ENCODE data around the gene ABCB11. TPM values are rescaled to one million over a fixed set of nuclear protein-coding genes. Genes with fewer than 3 reads are reported as not detected.
A peak's percentile ranks its signal among the peaks of the same experiment; 100 is the strongest.

ABCB11 gene
- total RNA-seq, 6 experiments from 2014 or later, result 21.3 to 128 (median 54.8) TPM

DNA sequence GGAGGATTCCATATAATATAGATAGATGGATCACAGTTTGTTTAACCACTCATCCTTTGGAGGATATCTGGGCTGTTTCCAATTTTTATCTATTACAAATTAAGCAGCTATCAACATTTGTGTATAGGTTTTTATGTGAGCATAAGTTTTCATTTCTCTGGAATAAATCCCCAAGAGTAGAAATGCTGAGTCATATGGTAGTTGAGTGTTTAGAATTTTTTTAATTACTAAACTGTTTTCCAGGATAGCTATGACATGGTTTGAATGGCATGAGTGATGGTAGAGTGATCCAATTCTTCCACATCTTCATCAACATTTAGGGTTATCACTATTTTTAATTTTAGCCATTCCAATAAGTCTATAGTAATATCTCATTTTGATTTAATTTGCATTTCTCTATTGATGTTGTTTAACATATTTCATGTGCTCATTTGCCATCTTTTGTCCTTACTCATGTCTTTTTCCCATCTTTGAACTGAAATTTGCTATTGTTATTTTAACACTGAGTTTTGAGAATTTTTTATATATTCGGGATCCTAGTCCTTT lies 31.4 kb downstream of the ABCB11 start:
- no peak overlapping the region for H3K4me3 ChIP-seq
- 100% methylated on average over 1 of the region's 1 CpG for WGBS (ENCODE audit: insufficient coverage, low coverage, low lambda C conversion rate, missing lambda C conversion rate)
- intact Hi-C loops (cut with DNase I), result no loop called here
- TF ChIP-seq, protein P1, sequence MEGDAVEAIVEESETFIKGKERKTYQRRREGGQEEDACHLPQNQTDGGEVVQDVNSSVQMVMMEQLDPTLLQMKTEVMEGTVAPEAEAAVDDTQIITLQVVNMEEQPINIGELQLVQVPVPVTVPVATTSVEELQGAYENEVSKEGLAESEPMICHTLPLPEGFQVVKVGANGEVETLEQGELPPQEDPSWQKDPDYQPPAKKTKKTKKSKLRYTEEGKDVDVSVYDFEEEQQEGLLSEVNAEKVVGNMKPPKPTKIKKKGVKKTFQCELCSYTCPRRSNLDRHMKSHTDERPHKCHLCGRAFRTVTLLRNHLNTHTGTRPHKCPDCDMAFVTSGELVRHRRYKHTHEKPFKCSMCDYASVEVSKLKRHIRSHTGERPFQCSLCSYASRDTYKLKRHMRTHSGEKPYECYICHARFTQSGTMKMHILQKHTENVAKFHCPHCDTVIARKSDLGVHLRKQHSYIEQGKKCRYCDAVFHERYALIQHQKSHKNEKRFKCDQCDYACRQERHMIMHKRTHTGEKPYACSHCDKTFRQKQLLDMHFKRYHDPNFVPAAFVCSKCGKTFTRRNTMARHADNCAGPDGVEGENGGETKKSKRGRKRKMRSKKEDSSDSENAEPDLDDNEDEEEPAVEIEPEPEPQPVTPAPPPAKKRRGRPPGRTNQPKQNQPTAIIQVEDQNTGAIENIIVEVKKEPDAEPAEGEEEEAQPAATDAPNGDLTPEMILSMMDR (IDR thresholded peaks at IDR 0.05), result no peak
- no peak for TF ChIP-seq POLR2A (IDR thresholded peaks at IDR 0.05)
- no peaks in the 10 kb centered on the region for H3K27me3 ChIP-seq
- no peaks in the 10 kb centered on the region for H3K9me3 ChIP-seq
- no peak for DNase-seq
- no peak overlapping the region for H3K27ac ChIP-seq
- peaks cover 0 to 17% (median 0%) of the 10 kb centered on the region in 4 donors for H3K4me1 ChIP-seq
- H3K36me3 ChIP-seq, result no peaks in the 10 kb centered on the region
- peak in 1 of 4 donors; percentile 36 for ATAC-seq

DNA sequence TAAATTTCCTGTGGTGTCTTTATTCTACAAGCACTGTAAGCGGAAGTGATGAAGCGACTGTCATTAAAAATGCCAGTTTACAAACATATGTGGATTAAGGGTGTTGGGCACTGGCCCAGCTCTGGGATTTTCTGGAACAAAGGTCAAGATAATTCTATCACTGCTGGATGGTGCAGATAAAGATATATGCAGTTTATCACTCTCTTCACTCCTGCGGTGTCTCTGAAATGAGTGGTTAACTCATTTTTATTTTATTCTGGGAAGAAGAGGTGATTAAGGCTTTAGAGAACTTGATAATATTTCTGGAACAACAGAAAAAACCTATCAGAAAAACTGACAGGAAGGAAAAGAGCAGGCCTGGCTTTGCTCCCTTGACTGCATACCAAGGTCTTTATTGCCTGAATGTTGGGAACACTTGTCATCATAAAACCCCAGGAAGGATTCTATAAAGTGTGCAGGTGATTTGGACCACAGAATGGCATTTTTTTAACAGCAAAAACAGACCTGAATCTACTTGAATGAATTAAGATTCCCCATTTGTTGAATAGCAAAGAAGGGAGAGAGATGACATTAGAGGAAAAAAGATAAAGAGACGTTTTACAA lies 32.4 kb downstream of the ABCB11 start:
- no peak overlapping the region for H3K4me3 ChIP-seq
- H3K27me3 ChIP-seq, result no peaks in the 10 kb centered on the region
- 69% methylated on average over 4 of the region's 4 CpGs for WGBS (ENCODE audit: insufficient coverage, low coverage, low lambda C conversion rate, missing lambda C conversion rate)
- ATAC-seq, result no peak
- DNase-seq, result no peak
- peaks cover 0 to 20% (median 0%) of the 10 kb centered on the region in 4 donors for H3K4me1 ChIP-seq
- no peak for TF ChIP-seq POLR2A (IDR thresholded peaks at IDR 0.05)
- TF ChIP-seq, protein P1 (IDR thresholded peaks at IDR 0.05), result no peak
- no peaks in the 10 kb centered on the region for H3K9me3 ChIP-seq
- no peak overlapping the region for H3K27ac ChIP-seq
- peaks cover 0 to 3% (median 0%) of the 10 kb centered on the region in 4 donors for H3K36me3 ChIP-seq
- intact Hi-C loops (cut with DNase I), result no loop called here

DNA sequence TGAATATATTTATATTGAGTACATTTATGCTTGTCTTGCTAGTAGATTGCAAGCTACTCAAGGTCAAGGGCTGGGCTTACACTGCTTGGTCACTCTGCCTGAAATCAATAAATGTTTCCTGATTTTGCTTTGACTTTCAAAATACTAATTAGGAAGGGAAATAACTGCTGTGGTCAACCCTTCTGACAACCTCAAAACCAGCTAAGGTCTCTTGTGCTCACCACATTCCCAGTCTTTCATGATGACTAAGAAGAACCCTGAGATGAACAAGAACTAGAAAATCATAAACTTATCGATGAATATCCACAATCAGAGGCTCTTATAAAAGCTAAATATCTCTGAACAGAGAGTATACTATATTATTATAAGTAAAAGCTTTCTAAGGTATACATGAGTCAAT lies 33.3 kb downstream of the ABCB11 start:
- H3K36me3 ChIP-seq, result peaks cover 0 to 6% (median 0%) of the 10 kb centered on the region in 4 donors
- peaks cover 0 to 29% (median 4%) of the 10 kb centered on the region in 4 donors for H3K4me1 ChIP-seq
- TF ChIP-seq POLR2A (IDR thresholded peaks at IDR 0.05), result no peak
- TF ChIP-seq, protein P1 (IDR thresholded peaks at IDR 0.05), result no peak

DNA sequence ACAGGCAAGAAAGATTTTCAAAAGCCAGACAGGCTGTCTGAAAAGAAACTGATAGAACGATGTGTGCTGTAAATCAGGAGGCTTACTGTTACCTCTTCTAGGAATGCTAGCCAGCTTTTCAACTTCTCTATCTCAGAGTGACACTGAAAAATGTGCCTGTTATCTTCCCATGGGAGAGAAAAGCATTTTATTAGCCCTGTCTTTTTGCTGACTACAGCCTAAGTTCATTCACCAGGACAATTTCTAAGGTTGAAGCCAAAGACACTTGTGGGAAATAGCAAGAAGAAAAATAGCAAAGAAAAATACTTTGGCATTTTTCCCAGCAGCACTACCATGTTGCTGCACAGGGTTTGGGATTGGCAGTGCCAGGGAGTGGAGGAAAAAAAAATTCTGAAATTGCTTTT lies 34.0 kb downstream of the ABCB11 start:
- no peak for ATAC-seq
- Histone ChIP-seq H3K36me3 (peaks cover 0 to 6% (median 0%) of the 10 kb centered on the region in 4 donors), H3K27ac (no peak overlapping the region), H3K4me1 (peaks cover 0 to 36% (median 7%) of the 10 kb centered on the region in 4 donors), H3K27me3 (no peaks in the 10 kb centered on the region), H3K9me3 (no peaks in the 10 kb centered on the region), H3K4me3 (no peak overlapping the region)
- intact Hi-C loops (cut with DNase I), result no loop called here
- TF ChIP-seq POLR2A (IDR thresholded peaks at IDR 0.05), result no peak
- DNase-seq, result no peak
- 75% methylated on average over 1 of the region's 1 CpG for WGBS (ENCODE audit: insufficient coverage, low coverage, low lambda C conversion rate, missing lambda C conversion rate)

More for the DNA sequence above, 33.3 kb downstream of the ABCB11 start:
- peak in 1 of 4 donors; percentile 11 for ATAC-seq
- no peak overlapping the region for H3K27ac ChIP-seq
- no peak overlapping the region for H3K4me3 ChIP-seq
- no peaks in the 10 kb centered on the region for H3K27me3 ChIP-seq
- no peak for DNase-seq
- 88% methylated on average over 1 of the region's 1 CpG for WGBS (ENCODE audit: insufficient coverage, low coverage, low lambda C conversion rate, missing lambda C conversion rate)
- intact Hi-C loops (cut with DNase I), result no loop called here
- H3K9me3 ChIP-seq, result no peaks in the 10 kb centered on the region

DNA sequence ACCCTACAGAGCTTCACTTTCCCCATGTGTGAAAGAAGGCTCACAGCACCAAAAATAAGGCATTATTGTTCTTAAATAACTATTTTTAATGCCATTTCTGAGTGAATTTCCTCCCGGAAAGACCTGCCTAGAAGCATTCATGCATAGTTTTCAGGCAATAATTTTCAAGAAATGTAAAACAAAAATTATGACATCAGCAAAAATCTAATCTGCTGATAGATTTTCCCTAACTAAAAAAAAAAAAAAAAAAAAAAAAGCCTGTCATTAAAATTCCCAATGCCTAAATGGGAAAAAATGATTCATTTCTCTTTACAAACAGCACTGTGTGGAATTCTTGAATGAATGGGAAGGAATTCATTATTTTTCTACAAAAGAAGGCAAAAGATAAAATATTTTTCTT lies 35.4 kb downstream of the ABCB11 start:
- 90% methylated on average over 1 of the region's 1 CpG for WGBS (ENCODE audit: insufficient coverage, low coverage, low lambda C conversion rate, missing lambda C conversion rate)
- intact Hi-C loops (cut with DNase I), result no loop called here
- Histone ChIP-seq H3K4me3 (no peak overlapping the region), H3K9me3 (no peaks in the 10 kb centered on the region), H3K4me1 (peaks cover 0 to 37% (median 7%) of the 10 kb centered on the region in 4 donors), H3K27ac (no peak overlapping the region), H3K36me3 (peaks cover 0 to 7% (median 0%) of the 10 kb centered on the region in 4 donors), H3K27me3 (no peaks in the 10 kb centered on the region)
- no peak for ATAC-seq
- TF ChIP-seq, protein P1 (IDR thresholded peaks at IDR 0.05), result no peak
- TF ChIP-seq POLR2A (IDR thresholded peaks at IDR 0.05), result no peak
- no peak for DNase-seq
